Mononuclear cell (primary cell): ENCODE measurements around the gene SLC1A2. TPM values are rescaled to one million over a fixed set of nuclear protein-coding genes. Genes with fewer than 3 reads are reported as not detected.

ENCODE experiments used
- H3K27me3 ChIP-seq: 2 replicates; pipeline ENCODE4 v1.6.0; 2011; ENCODE audit warnings: low read length, control low read depth; ENCODE audit not compliant: insufficient read depth
- H3K4me1 ChIP-seq: 2 replicates; pipeline ENCODE4 v1.5.1; 2011; ENCODE audit warnings: mild to moderate bottlenecking, low read length, control low read depth; ENCODE audit not compliant: insufficient read depth
- H3K4me3 ChIP-seq: 2 replicates; pipeline ENCODE4 v1.5.1; 2011; ENCODE audit warnings: mild to moderate bottlenecking, low read length, moderate library complexity
- H3K9me3 ChIP-seq: 2 replicates; pipeline ENCODE4 v1.5.1; 2011; ENCODE audit warnings: low read depth, mild to moderate bottlenecking, control low read depth, low read length
- total RNA-seq: library from RNA; depleted of rRNA; stranded (reverse); fragments of >200 nt; gene quantifications from one replicate; pipeline ENCODE4 v1.2.3, GENCODE V29; 2012

The SLC1A2 gene
- 2.0 TPM for total RNA-seq

GRCh38 chr11:35419184-35419829, at the start of gene SLC1A2:
Gene SLC1A2 (minus strand): TSS chr11:35419558. CDS start chr11:35418966, 592 bp downstream.
- Histone ChIP-seq H3K27me3 (peaks cover 92% of the 10 kb centered on the region), H3K4me1 (peaks cover 10% of the 10 kb centered on the region), H3K4me3 (no peak within 1 kb of the TSS), H3K9me3 (no peaks in the 10 kb centered on the region)

DNA sequence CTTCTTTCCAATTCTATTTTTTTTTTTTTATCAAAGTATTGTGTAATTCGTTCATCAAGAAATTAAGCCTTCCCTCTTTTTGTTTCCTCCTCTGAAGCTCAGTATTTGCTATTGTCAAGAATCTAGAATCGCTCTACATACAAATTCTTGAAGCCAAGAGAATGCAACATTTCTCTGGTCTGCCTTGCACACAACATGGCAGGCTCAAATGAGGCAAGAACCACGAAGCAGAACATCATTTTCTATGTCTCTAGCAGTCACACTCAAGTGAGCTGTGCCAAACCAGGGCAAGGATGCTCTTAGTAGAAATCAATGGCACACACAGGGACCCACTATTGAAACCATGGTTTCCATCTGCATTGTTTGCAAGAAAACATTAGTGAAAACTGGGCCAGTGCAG, 46.7 kb upstream of the SLC1A2 start:
- Histone ChIP-seq H3K4me3 (no peak overlapping the region), H3K9me3 (no peaks in the 10 kb centered on the region), H3K4me1 (no peaks in the 10 kb centered on the region), H3K27me3 (peaks cover 2% of the 10 kb centered on the region)

DNA sequence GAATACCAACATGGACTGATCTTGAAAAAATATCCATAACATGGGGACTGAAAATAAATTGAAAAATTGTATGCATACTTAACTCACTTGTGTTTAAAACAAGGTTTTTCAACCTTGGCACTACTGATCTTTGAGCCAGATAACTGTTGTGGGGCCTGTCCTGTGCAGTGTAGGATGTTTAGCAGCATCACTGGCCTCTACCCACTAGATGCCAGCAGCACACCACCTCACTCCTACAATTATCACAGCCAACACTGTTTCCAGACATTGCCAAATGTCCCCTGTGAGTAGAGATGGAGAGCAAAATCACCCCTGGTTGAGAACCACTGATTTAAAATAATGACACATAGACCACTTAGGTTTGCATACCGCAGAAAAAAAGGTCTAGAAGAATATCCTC, 45.0 kb upstream of the SLC1A2 start:
- Histone ChIP-seq H3K9me3 (no peaks in the 10 kb centered on the region), H3K27me3 (peaks cover 2% of the 10 kb centered on the region), H3K4me3 (no peak overlapping the region), H3K4me1 (no peaks in the 10 kb centered on the region)

DNA sequence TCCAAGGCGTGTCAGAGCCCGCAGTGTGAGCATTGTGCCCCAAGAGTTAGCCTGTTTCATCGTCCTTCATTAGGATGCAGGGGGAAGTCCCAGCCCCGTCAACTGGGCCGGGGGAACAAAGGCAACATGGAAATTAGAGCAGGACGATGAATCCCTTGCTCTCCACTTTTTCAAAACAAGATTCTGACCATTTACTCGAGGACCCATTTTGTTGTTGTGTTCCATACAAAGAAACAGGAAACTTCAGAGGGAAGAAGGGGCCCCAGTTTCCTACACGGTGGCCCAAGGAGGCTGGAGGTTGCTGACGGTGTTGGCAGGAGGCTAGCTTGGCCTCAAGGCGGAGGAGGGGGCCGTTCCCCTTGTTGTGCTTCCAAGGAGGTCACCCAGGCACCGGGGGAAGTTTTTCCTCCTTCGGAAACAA, 44.0 kb upstream of the SLC1A2 start:
- Histone ChIP-seq H3K4me3 (no peak overlapping the region), H3K27me3 (peaks cover 5% of the 10 kb centered on the region), H3K4me1 (no peaks in the 10 kb centered on the region), H3K9me3 (no peaks in the 10 kb centered on the region)

DNA sequence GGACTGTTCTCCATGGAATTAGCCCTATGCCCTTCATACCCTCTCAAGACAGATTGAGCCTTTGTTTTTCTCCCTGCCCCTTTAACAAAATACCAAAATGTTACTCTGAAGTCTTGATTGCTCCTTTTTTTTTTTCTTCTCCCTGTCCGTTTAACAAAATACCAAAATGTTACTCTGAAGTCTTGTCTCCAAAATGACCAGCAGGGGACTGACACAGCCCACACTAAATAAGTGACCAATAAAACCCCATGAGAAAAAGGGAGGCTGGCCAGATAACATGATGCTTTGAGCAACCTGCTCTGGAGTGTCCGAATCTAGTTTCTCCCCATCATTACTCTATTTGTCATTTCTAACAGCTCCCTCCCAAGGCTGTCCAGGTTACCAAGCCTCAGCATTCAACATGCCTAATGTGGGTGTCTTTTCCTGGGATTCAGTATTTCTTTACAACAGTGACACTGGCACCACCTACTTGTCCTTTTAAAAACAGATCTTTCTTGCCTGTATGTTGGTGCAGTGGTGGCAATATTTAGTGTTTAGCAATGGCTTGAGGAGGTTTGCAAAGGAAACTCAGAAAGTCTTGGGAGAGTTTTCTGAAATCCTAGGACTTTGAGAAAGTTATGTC, 42.7 kb upstream of the SLC1A2 start:
- H3K4me3 ChIP-seq = no peak overlapping the region
- H3K27me3 ChIP-seq = peaks cover 5% of the 10 kb centered on the region
- H3K4me1 ChIP-seq = no peaks in the 10 kb centered on the region

DNA sequence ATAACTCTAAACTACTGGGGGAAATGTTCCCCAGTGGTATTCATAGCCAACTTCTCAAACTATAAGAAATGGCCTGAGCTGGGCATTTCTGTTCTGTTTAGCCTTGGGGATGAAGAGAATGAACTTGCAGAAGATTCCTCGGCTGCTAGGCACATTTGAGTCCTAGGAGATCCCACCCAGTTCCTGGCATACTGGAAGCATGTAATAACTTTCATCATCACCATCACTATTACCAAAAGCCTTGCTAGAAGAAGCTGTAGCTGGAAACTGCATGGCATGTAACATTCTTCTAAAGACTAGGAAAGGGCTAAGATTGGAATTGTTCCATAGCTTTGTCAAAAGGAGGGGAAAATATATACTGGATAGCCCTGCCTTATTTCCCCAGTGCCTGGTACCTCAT, 40.1 kb upstream of the SLC1A2 start:
- no peak overlapping the region for H3K4me3 ChIP-seq
- H3K9me3 ChIP-seq = no peaks in the 10 kb centered on the region
- no peaks in the 10 kb centered on the region for H3K4me1 ChIP-seq
- peaks cover 11% of the 10 kb centered on the region for H3K27me3 ChIP-seq

More for the DNA sequence above, 42.7 kb upstream of the SLC1A2 start:
- H3K9me3 ChIP-seq = no peaks in the 10 kb centered on the region

GRCh38 chr11:35458846-35459245, 39.5 kb upstream of the SLC1A2 start:
- Histone ChIP-seq H3K4me1 (no peaks in the 10 kb centered on the region), H3K9me3 (no peaks in the 10 kb centered on the region), H3K4me3 (no peak overlapping the region), H3K27me3 (peaks cover 11% of the 10 kb centered on the region)

- Histone ChIP-seq H3K4me3 (no peak overlapping the region), H3K9me3 (no peaks in the 10 kb centered on the region), H3K27me3 (peaks cover 9% of the 10 kb centered on the region), H3K4me1 (no peaks in the 10 kb centered on the region)
These were observed 35.0 kb upstream of the SLC1A2 start for GRCh38 chr11:35454362-35454761.

DNA sequence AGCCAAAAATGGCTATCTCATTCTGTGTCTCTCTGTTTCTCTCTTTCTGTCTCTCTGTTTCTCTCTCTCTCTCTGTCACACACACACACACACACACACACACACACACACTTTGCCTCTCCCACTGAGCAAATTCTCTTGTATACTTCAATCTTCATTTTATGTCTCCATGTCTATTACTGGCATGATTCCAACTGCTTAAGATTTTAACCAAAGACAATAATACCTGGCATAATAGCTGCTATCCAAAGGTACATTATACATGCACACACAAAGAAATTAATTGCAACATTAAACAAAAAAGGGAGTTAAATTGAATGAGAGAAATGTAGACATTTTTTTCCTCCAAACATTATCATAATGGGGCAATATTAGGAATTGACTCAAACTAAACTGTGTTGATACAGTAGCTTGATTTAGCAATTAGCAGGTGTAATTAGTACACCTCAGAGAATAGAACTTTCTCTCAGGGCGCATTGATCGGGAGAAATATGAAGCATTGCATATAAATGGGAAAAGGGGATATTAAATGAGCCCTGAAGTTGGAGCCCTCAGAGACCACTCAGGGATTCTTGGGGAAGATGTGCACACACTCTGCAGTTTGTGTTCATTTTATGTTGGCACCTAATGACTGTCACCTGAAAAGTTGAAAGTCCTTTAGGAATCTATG, 17.4 kb upstream of the SLC1A2 start:
- Histone ChIP-seq H3K4me1 (no peaks in the 10 kb centered on the region), H3K4me3 (no peak overlapping the region), H3K27me3 (peaks cover 13% of the 10 kb centered on the region), H3K9me3 (no peaks in the 10 kb centered on the region)

GRCh38 chr11:35433588-35433987, 14.2 kb upstream of the SLC1A2 start:
- H3K9me3 ChIP-seq = no peaks in the 10 kb centered on the region
- H3K4me3 ChIP-seq = no peak overlapping the region
- peaks cover 9% of the 10 kb centered on the region for H3K27me3 ChIP-seq

GRCh38 chr11:35432464-35432863, 13.1 kb upstream of the SLC1A2 start:
- H3K4me3 ChIP-seq = no peak overlapping the region
- peaks cover 12% of the 10 kb centered on the region for H3K27me3 ChIP-seq
- H3K4me1 ChIP-seq = no peaks in the 10 kb centered on the region
- H3K9me3 ChIP-seq = no peaks in the 10 kb centered on the region

More at GRCh38 chr11:35433588-35433987, 14.2 kb upstream of the SLC1A2 start:
- H3K4me1 ChIP-seq = no peaks in the 10 kb centered on the region

DNA sequence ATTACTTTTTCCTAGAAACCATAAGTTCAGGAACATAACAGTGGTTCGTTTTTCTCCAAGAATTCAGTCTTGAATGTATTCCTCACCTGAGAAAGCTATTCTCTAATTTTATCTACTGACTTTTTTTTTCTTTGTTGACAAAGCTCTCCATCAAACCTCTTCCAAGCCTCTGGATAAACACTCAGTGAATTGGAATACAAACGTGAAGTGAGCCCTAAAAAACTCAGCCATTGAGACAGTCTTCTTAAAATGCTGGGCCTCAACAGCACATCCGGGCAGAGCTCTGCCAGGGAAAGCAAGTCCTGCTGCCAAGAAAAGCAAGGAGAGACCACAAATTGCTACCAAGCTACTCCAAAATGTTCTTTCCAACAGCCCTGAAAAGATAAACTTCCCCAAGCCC, 7.7 kb upstream of the SLC1A2 start:
- no peaks in the 10 kb centered on the region for H3K9me3 ChIP-seq
- peaks cover 42% of the 10 kb centered on the region for H3K27me3 ChIP-seq
- H3K4me1 ChIP-seq = no peaks in the 10 kb centered on the region
- H3K4me3 ChIP-seq = no peak overlapping the region

GRCh38 chr11:35426351-35426750, 7.0 kb upstream of the SLC1A2 start:
- Histone ChIP-seq H3K27me3 (peaks cover 50% of the 10 kb centered on the region), H3K4me1 (no peaks in the 10 kb centered on the region), H3K9me3 (no peaks in the 10 kb centered on the region), H3K4me3 (no peak overlapping the region)

GRCh38 chr11:35425603-35426212, 6.3 kb upstream of the SLC1A2 start:
- H3K4me1 ChIP-seq = no peaks in the 10 kb centered on the region
- no peaks in the 10 kb centered on the region for H3K9me3 ChIP-seq
- H3K27me3 ChIP-seq = peaks cover 56% of the 10 kb centered on the region
- no peak overlapping the region for H3K4me3 ChIP-seq
